HL-60 (cell line): ENCODE results near the gene FAM53B.

Source experiments
- DNase-seq, 2 experiments: peaks; one replicate each; pipeline ENCODE4 v3.0.0-alpha.2; 2010 to 2020; ENCODE audit warnings: low read depth in 1 of 2, low spot score in 1 of 2
- H3K27ac ChIP-seq: fragments of 250-450 bp; sonication (Bioruptor Pico); replicated peaks from 2 replicates; pipeline ENCODE4 v1.5.1; 2020; ENCODE audit warnings: mild to moderate bottlenecking, moderate library complexity
- H3K27me3 ChIP-seq: fragments of 250-450 bp; sonication (Bioruptor Pico); 2 replicates; pipeline ENCODE4 v1.5.1; 2021; ENCODE audit warnings: mild to moderate bottlenecking, moderate library complexity; ENCODE audit not compliant: insufficient read depth, poor library complexity, severe bottlenecking
- H3K4me3 ChIP-seq: replicated peaks from 2 replicates; pipeline ENCODE4 v1.5.1; 2011; ENCODE audit warnings: mild to moderate bottlenecking, control low read depth, low read length; ENCODE audit not compliant: insufficient read depth
- CTCF ChIP-seq: IDR thresholded peaks from one replicate; pipeline ENCODE4 v1.5.1; 2011; ENCODE audit warnings: low read length, control low read depth, inconsistent platforms; ENCODE audit not compliant: insufficient read depth
- GABPA ChIP-seq: IDR thresholded peaks from 2 replicates; pipeline ENCODE4 v1.6.1; 2012; ENCODE audit warnings: low read depth
- POLR2AphosphoS5 ChIP-seq: IDR thresholded peaks from 2 replicates; pipeline ENCODE4 v1.6.1; 2012; ENCODE audit warnings: low read depth
- REST ChIP-seq: IDR thresholded peaks from 2 replicates; pipeline ENCODE4 v1.6.1; 2012; ENCODE audit warnings: low read depth; ENCODE audit not compliant: insufficient replicate concordance
- SPI1 ChIP-seq: IDR thresholded peaks from 2 replicates; pipeline ENCODE4 v1.6.1; 2012; ENCODE audit warnings: low read depth, mild to moderate bottlenecking, borderline replicate concordance

FAM53B gene

GRCh38 chr10:124573726-124574455 is 170.3 kb downstream of the FAM53B start:
- DNase-seq = no peak
- H3K27ac ChIP-seq = no peak overlapping the region
- no peaks in the 10 kb centered on the region for H3K27me3 ChIP-seq
- no peak for TF ChIP-seq SPI1
- TF ChIP-seq POLR2AphosphoS5 = no peak
- no peak for TF ChIP-seq CTCF
- no peak for TF ChIP-seq REST
- no peak overlapping the region for H3K4me3 ChIP-seq

- DNase-seq = no peak
- no peak for TF ChIP-seq POLR2AphosphoS5
- H3K27ac ChIP-seq = no peak overlapping the region
- H3K27me3 ChIP-seq = no peaks in the 10 kb centered on the region
- no peak overlapping the region for H3K4me3 ChIP-seq
Measured at GRCh38 chr10:124572751-124573150, 171.4 kb downstream of the FAM53B start.

- no peaks in the 10 kb centered on the region for H3K27me3 ChIP-seq
- H3K4me3 ChIP-seq = no peak overlapping the region
- no peak overlapping the region for H3K27ac ChIP-seq
- TF ChIP-seq CTCF (no peak), REST (no peak), POLR2AphosphoS5 (no peak), SPI1 (no peak), GABPA (no peak)
- DNase-seq = no peak
Measured at GRCh38 chr10:124570646-124571045, 173.5 kb downstream of the FAM53B start.

GRCh38 chr10:124569623-124570470 is 174.3 kb downstream of the FAM53B start:
- H3K27ac ChIP-seq = no peak overlapping the region
- TF ChIP-seq SPI1 (peak; percentile 93), CTCF (no peak)
- H3K27me3 ChIP-seq = no peaks in the 10 kb centered on the region
- H3K4me3 ChIP-seq = no peak overlapping the region
- peak in 1 of 2 experiments; percentile 20 for DNase-seq
